Esophagus squamous epithelium (tissue), 5 donors: ENCODE measurements around the gene FOXJ3. TPM values are rescaled to one million over a fixed set of nuclear protein-coding genes. Genes with fewer than 3 reads are reported as not detected.
A peak's percentile ranks its signal among the peaks of the same experiment; 100 is the strongest.

Experiments
- DNase-seq: peaks from one replicate; lab custom pipeline; 2025; lab: John Stamatoyannopoulos, UW
- H3K27ac ChIP-seq, 4 donors: fragments of 200-600 bp; sonication (generic); one replicate each; pipeline ENCODE4 v1.5.1; 2016 to 2019; ENCODE audit warnings: mild to moderate bottlenecking in 1 of 4
- H3K27me3 ChIP-seq, 4 donors: fragments of 200-600 bp; sonication (generic); 1 replicate in 3 of 4; 2 replicates in 1 of 4; pipeline versions ENCODE4 v1.5.1 to v1.6.0; 2017 to 2021; ENCODE audit warnings: antibody characterized with exemption in 1 of 4
- H3K36me3 ChIP-seq, 3 donors: fragments of 200-600 bp; sonication (generic); one replicate each; pipeline ENCODE4 v1.5.1; 2016 to 2019
- H3K4me1 ChIP-seq, 3 donors: fragments of 200-600 bp; sonication (generic); one replicate each; pipeline ENCODE4 v1.5.1; 2017 to 2019
- H3K4me3 ChIP-seq, 4 donors: fragments of 200-600 bp; sonication (generic); 1 replicate in 3 of 4; 2 replicates in 1 of 4; pipeline ENCODE4 v1.5.1; 2016 to 2019; ENCODE audit warnings: mild to moderate bottlenecking in 2 of 4, moderate library complexity in 1 of 4
- H3K9me3 ChIP-seq, 3 donors: fragments of 200-600 bp; sonication (generic); one replicate each; pipeline ENCODE4 v1.5.1; 2016 to 2019
- CTCF ChIP-seq, 6 experiments: fragments of 450-650 bp in 4 of 6; fragments of 200-600 bp in 2 of 6; sonication (generic) in 2 of 6; IDR thresholded peaks; one replicate each; pipeline ENCODE4 v1.5.1; 2016 to 2019; ENCODE audit warnings: antibody characterized with exemption in 6 of 6, mild to moderate bottlenecking in 4 of 6, moderate library complexity in 4 of 6
- POLR2A ChIP-seq, 4 donors: fragments of 450-650 bp; IDR thresholded peaks; one replicate each; pipeline ENCODE4 v1.6.1; 2017; ENCODE audit warnings: antibody characterized with exemption in 4 of 4, mild to moderate bottlenecking in 4 of 4, moderate library complexity in 3 of 4
- WGBS, 2 donors: methylation state at CpG; one replicate each; pipeline ENCODE4 v1.1.5; 2018; 5-methylcytosine and 5-hydroxymethylcytosine counted together
- intact Hi-C: fragments of 100-400 bp; cut with DNase I; formaldehyde crosslinking; loops from one replicate; pipeline ENCODE4 v1.15.0; 2022
- total RNA-seq, 4 donors: library from RNA; depleted of rRNA; stranded (reverse); fragments of >200 nt; gene quantifications; one replicate each; pipeline ENCODE4 v1.1.0, GENCODE V29; 2016
- donor health status: DM: yes; HTN: yes; CAD: no.

The FOXJ3 gene
- total RNA-seq, 4 donors from 2014 or later = 18.7 to 36.6 (median 27.5) TPM

GRCh38 chr1:42171679-42172266 lies 163.3 kb downstream of the FOXJ3 start:
- no peaks in the 10 kb centered on the region for H3K9me3 ChIP-seq
- no peak overlapping the region for H3K4me3 ChIP-seq
- H3K27me3 ChIP-seq = no peaks in the 10 kb centered on the region
- H3K27ac ChIP-seq = peak overlapping the region in 2 of 4 donors; percentile 73
- no peaks in the 10 kb centered on the region for H3K36me3 ChIP-seq
- TF ChIP-seq POLR2A (IDR thresholded peaks at IDR 0.05) = no peak
- no peak for TF ChIP-seq CTCF (IDR thresholded peaks at IDR 0.05)
- H3K4me1 ChIP-seq = peaks cover 29 to 72% (median 44%) of the 10 kb centered on the region in 3 donors
- DNase-seq = no peak
- intact Hi-C loops = loop anchor here (10.0 kb wide), 1 partner anchor 597 kb away; no protein-coding TSS in a partner anchor
- 63% methylated on average over 2 to 4 of the region's 6 CpGs for WGBS, 2 donors

GRCh38 chr1:42170779-42171621 lies 164.0 kb downstream of the FOXJ3 start:
- 53 to 67% methylated on average over 7 to 11 of the region's 17 CpGs for WGBS, 2 donors
- no peaks in the 10 kb centered on the region for H3K27me3 ChIP-seq
- DNase-seq = no peak
- intact Hi-C loops = loop anchor here (10.0 kb wide), 1 partner anchor 596 kb away; no protein-coding TSS in a partner anchor
- peaks cover 29 to 70% (median 44%) of the 10 kb centered on the region in 3 donors for H3K4me1 ChIP-seq
- H3K27ac ChIP-seq = no peak overlapping the region
- no peaks in the 10 kb centered on the region for H3K9me3 ChIP-seq
- H3K36me3 ChIP-seq = no peaks in the 10 kb centered on the region
- no peak for TF ChIP-seq POLR2A (IDR thresholded peaks at IDR 0.05)
- TF ChIP-seq CTCF (IDR thresholded peaks at IDR 0.05) = no peak
- no peak overlapping the region for H3K4me3 ChIP-seq

- no peaks in the 10 kb centered on the region for H3K9me3 ChIP-seq
- 83% methylated on average over 1 of the region's 3 CpGs; no CpG with 5 or more reads in 1 of the 2 donors for WGBS, 2 donors
- H3K27ac ChIP-seq = no peak overlapping the region
- TF ChIP-seq CTCF (IDR thresholded peaks at IDR 0.05) (no peak), POLR2A (IDR thresholded peaks at IDR 0.05) (no peak)
- intact Hi-C loops = no loop called here
- no peak overlapping the region for H3K4me3 ChIP-seq
- peaks cover 0 to 12% (median 0%) of the 10 kb centered on the region in 4 donors for H3K27me3 ChIP-seq
- no peak for DNase-seq
- peaks cover 25 to 59% (median 35%) of the 10 kb centered on the region in 3 donors for H3K4me1 ChIP-seq
- H3K36me3 ChIP-seq = no peaks in the 10 kb centered on the region
These were observed 166.3 kb downstream of the FOXJ3 start for GRCh38 chr1:42168763-42169162.

GRCh38 chr1:42168391-42168670 lies 166.7 kb downstream of the FOXJ3 start:
- Histone ChIP-seq H3K27ac (no peak overlapping the region), H3K4me3 (no peak overlapping the region), H3K36me3 (no peaks in the 10 kb centered on the region), H3K9me3 (no peaks in the 10 kb centered on the region), H3K4me1 (peaks cover 21 to 54% (median 31%) of the 10 kb centered on the region in 3 donors), H3K27me3 (peaks cover 0 to 16% (median 0%) of the 10 kb centered on the region in 4 donors)
- TF ChIP-seq CTCF (IDR thresholded peaks at IDR 0.05) (no peak), POLR2A (IDR thresholded peaks at IDR 0.05) (no peak)
- DNase-seq = no peak
- intact Hi-C loops = no loop called here
- 56% methylated on average over 1 of the region's 1 CpG; no CpG with 5 or more reads in 1 of the 2 donors for WGBS, 2 donors
